Stimulated activated CD8-positive, alpha-beta memory T cell treated with anti-CD3 and anti-CD28 coated beads, Interleukin-12 subunit alpha, Interleukin-12 subunit beta, amount 100 ng/mL, for 4 hours (primary cell): ENCODE data around the gene PTMS.

Source experiments
- DNase-seq: peaks from one replicate; pipeline ENCODE4 v3.0.0-alpha.2; 2020; ENCODE audit warnings: low read depth

The PTMS gene

GRCh38 chr12:6752167-6752920, 13.8 kb upstream of the PTMS start:
- no peak for DNase-seq

GRCh38 chr12:6752921-6753771, 13.0 kb upstream of the PTMS start, which contains the start of gene MLF2:
Gene MLF2, minus strand, starts transcription at chr12:6753141. Its CDS starts 807 bp downstream, at chr12:6752334.
- peak; percentile 95 for DNase-seq

DNA sequence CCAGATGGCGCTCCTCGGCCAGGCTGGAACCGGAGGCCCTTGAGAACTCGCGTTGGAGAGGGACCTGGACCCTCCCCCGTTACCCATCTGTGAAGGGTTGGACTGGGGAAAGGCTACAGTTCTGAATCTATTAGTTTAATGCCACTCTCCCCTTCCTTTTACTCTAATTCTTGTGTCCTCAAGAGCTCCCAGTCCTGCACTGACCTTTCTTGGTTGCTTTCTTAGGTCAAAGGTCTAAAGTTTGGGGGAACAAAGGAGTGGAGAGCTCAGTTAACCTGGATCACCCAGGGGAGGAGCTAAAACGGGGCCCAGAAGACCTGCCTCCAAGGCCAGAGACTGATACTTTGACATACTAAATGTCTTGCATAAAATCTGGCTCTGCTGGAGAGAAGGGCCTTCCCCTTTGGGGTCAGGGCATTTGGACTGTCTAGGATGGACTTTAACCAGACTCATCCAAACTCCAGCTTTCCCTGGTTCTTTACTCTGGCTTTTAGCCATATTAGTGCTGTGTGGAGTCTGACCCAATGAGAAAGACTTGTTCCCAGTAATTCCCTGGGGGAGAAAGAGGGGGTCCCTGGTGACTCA, 12.3 kb upstream of the PTMS start:
- DNase-seq: no peak

- no peak for DNase-seq
Measured at GRCh38 chr12:6754411-6754810, 11.8 kb upstream of the PTMS start.

GRCh38 chr12:6757028-6757690, 9.0 kb upstream of the PTMS start:
- no peak for DNase-seq

- no peak for DNase-seq
Measured at GRCh38 chr12:6758506-6759095, 7.6 kb upstream of the PTMS start.

GRCh38 chr12:6759741-6760140, 6.4 kb upstream of the PTMS start:
- no peak for DNase-seq

- DNase-seq: no peak
Measured at GRCh38 chr12:6763380-6763779, 2.8 kb upstream of the PTMS start.

DNA sequence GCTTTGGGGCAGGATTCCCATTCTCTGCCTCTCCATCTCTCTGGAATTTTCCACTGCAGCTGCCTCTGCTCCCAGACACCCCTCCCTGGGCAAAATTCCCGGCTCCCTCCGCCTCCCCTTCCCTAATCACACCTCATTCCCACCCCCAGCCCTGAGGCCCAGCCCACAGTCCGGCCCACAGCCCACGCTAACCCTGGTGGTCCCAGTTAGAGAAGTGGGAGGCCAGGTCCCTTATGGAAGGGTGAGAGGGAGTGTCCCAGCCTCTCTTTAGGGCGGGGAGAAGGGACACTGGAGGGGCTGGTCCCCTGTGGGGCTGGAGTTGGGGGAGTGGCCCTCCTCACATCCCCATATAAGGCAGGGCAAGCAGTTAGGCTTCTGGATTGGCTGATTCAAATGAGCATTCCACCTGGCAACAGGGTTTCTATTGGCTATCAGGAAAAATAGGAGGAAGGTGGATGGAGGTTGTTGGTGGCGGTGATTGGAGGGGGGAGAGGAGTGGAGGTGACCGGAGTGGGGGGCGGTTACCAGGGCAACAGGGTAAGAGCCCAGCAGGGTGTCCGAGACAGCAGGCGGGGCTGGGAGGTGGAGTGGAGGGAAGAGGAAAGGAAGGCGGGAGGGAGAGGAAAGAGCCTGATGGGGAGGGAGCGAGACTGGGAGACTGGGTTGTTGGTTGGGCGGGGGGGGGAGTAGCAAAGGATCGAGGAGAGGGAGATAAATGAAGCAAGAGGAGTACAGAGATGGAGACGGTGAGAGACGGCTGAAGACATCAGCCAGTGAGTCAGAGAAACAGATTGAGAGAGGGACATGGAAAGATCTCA, 1.9 kb upstream of the PTMS start:
- DNase-seq: no peak

GRCh38 chr12:6765048-6765633, 1.0 kb upstream of the PTMS start:
- DNase-seq: no peak

GRCh38 chr12:6766651-6767349, 637 bp downstream of the PTMS start:
- DNase-seq: peak; percentile 30

GRCh38 chr12:6767353-6768319, 1.5 kb downstream of the PTMS start:
- no peak for DNase-seq

DNA sequence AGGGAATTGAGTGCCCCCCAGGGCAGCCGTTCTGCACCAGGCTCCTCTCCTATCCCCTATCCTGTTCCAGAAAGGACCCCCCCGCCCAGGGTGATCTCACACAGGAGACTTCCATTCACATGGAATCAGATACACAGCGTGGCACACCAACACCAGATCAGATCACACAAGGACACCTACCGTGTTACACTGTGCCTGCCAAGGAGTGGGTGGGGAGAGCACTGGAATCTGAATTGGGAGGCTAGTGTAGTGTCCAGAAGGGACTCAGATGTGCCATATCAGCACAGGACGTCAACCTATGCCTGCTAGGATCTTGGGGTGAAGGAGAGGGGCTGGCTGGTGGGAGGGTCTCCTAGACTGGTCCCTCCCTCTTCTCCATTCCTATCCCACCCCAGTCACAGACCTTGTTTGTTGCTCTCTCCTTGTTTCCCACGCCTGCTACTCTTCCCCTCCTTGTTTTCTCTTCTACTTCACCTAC, 2.3 kb downstream of the PTMS start:
- no peak for DNase-seq

DNA sequence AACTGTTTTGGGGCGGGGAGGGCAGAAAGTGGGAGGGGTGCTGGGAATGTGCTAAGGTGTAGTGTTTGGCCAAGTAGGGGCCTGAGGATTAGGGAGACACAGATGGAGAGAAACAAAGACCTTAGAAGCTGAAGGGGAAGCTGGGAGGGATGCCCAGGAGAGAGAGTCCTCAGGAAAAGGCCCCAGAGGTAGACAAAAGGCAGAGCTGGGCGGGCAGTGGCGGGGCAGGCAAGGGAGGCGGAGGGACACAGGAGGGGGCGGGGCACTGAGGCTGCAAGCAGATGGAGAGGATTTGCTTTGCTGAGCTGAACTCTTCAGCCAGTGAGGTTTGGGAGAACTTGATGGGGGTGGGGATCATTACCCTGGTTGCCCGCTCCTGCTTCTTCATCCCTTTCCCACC, 2.8 kb downstream of the PTMS start:
- no peak for DNase-seq

- no peak for DNase-seq
Measured at GRCh38 chr12:6769666-6770065, 3.5 kb downstream of the PTMS start.

- no peak for DNase-seq
Measured at GRCh38 chr12:6770094-6770493, 3.9 kb downstream of the PTMS start.

GRCh38 chr12:6770600-6770999, 4.4 kb downstream of the PTMS start:
- no peak for DNase-seq

DNA sequence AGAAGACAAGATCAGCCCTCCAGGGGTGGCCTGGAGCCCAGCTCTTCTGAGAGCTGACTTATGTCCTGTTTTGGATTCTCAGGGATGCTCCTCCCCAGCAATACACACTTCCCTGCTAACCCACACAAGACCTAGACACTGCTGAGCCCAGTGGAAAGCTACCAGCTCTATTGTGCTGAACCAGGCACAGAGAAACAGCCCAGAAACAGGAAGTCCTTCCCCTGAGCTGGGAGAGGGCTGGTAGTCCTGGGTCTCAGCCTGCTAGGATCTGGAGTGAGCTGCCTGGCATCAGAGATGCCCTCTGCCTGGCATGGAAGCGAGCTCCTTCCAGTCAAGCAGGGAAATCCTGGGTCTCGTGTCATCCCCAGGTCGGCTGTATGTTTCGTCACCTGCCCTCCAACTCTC, 4.9 kb downstream of the PTMS start:
- DNase-seq: no peak
